ENCODE results near the gene VTCN1.
"Not testable (repeated sequence)": the region's sequence is repeated elsewhere in the genome, so short reads cannot be mapped to it uniquely, and the experiment has no call there.

VTCN1 gene

GRCh38 chr1:117120774-117121588 lies 89.7 kb downstream of the VTCN1 start:
- TF ChIP-seq CTCF (IDR thresholded peaks at IDR 0.05; ENCODE audit: low read depth, low read length, missing control alignments), result no peak
- in situ Hi-C loops (cut with HindIII; ENCODE audit: low sequenced_read_pairs), result no loop called here
- H3K4me3 ChIP-seq (ENCODE audit: low read depth, low read length), result peak overlapping the region; percentile 73
- DNase-seq (ENCODE audit: low read depth), result no peak

GRCh38 chr1:117119144-117119543 lies 91.6 kb downstream of the VTCN1 start:
- in situ Hi-C loops (cut with HindIII; ENCODE audit: low sequenced_read_pairs); DNase-seq (ENCODE audit: low read depth); H3K4me3 ChIP-seq (ENCODE audit: low read depth, low read length): not testable (repeated sequence)

- H3K4me3 ChIP-seq (ENCODE audit: low read depth, low read length), result no peak overlapping the region
- in situ Hi-C loops (cut with HindIII; ENCODE audit: low sequenced_read_pairs), result no loop called here
- no peak for TF ChIP-seq CTCF (IDR thresholded peaks at IDR 0.05; ENCODE audit: low read depth, low read length, missing control alignments)
- no peak for DNase-seq (ENCODE audit: low read depth)
These were observed 92.6 kb downstream of the VTCN1 start for GRCh38 chr1:117118137-117118536.

- H3K4me3 ChIP-seq (ENCODE audit: low read depth, low read length), result no peak overlapping the region
- DNase-seq (ENCODE audit: low read depth), result no peak
- in situ Hi-C loops (cut with HindIII; ENCODE audit: low sequenced_read_pairs), result no loop called here
- TF ChIP-seq CTCF (IDR thresholded peaks at IDR 0.05; ENCODE audit: low read depth, low read length, missing control alignments), result no peak
These were observed 93.0 kb downstream of the VTCN1 start for GRCh38 chr1:117117697-117118096.

GRCh38 chr1:117116784-117117130 lies 94.0 kb downstream of the VTCN1 start:
- in situ Hi-C loops (cut with HindIII; ENCODE audit: low sequenced_read_pairs), result no loop called here
- H3K4me3 ChIP-seq (ENCODE audit: low read depth, low read length), result no peak overlapping the region
- no peak for TF ChIP-seq CTCF (IDR thresholded peaks at IDR 0.05; ENCODE audit: low read depth, low read length, missing control alignments)
- no peak for DNase-seq (ENCODE audit: low read depth)

GRCh38 chr1:117116090-117116783 lies 94.5 kb downstream of the VTCN1 start:
- in situ Hi-C loops (cut with HindIII; ENCODE audit: low sequenced_read_pairs), result no loop called here
- DNase-seq (ENCODE audit: low read depth), result no peak
- TF ChIP-seq CTCF (IDR thresholded peaks at IDR 0.05; ENCODE audit: low read depth, low read length, missing control alignments), result no peak
- H3K4me3 ChIP-seq (ENCODE audit: low read depth, low read length), result no peak overlapping the region

- TF ChIP-seq CTCF (IDR thresholded peaks at IDR 0.05; ENCODE audit: low read depth, low read length, missing control alignments), result no peak
- in situ Hi-C loops (cut with HindIII; ENCODE audit: low sequenced_read_pairs), result no loop called here
- H3K4me3 ChIP-seq (ENCODE audit: low read depth, low read length), result no peak overlapping the region
- no peak for DNase-seq (ENCODE audit: low read depth)
These were observed 95.8 kb downstream of the VTCN1 start for GRCh38 chr1:117114877-117115276.
